GM12878 (cell line): ENCODE measurements around the gene TFCP2L1. TPM values are rescaled to one million over a fixed set of nuclear protein-coding genes. Genes with fewer than 3 reads are reported as not detected.

Source experiments
- ATAC-seq: fragments of 200-7000 bp; cut with Tn5 transposase; 3 replicates; pipeline ENCODE4 v1.9.1; 2020; ENCODE audit warnings: mild to moderate bottlenecking, moderate library complexity
- BruUV-seq: library from RNA; stranded (reverse); fragments of 400-500 nt; replicated peaks from 2 replicates; lab custom pipeline; 2021; lab: Mats Ljungman, UMichigan
- CTCF ChIA-PET: fragments of 300-600 bp; sonication (Branson Sonifier 250); formaldehyde crosslinking; extraction: SDS; loops from one replicate; lab custom pipeline; 2021; ENCODE audit warnings: inconsistent platforms; lab: Yijun Ruan, JAX
- POLR2A ChIA-PET: fragments of 350-600 bp; formaldehyde crosslinking; extraction: SDS; loops from one replicate; lab custom pipeline; 2021; ENCODE audit warnings: inconsistent platforms; lab: Charles Lee
- RAD21 ChIA-PET: fragments of 300-600 bp; sonication (Branson Sonifier 250); formaldehyde crosslinking; loops from one replicate; lab custom pipeline; 2023; ENCODE audit warnings: antibody characterized with exemption; ENCODE audit not compliant: unreplicated experiment; lab: Charles Lee
- SMC1A ChIA-PET: fragments of 300-600 bp; sonication (Branson Sonifier 250); formaldehyde crosslinking; loops from one replicate; lab custom pipeline; 2023; ENCODE audit not compliant: unreplicated experiment, uncharacterized antibody; lab: Charles Lee
- DNase-seq: peaks from one replicate; pipeline ENCODE4 v3.0.0-alpha.2; 2011; ENCODE audit warnings: low read depth, low spot score
- FAIRE-seq: peaks from 3 replicates; lab custom pipeline; 2011; peaks lifted over from hg19 to GRCh38; lab: Jason Lieb, UNC
- H2AFZ ChIP-seq: 2 replicates; pipeline ENCODE4 v1.6.0; 2011; ENCODE audit warnings: low read depth, low read length, control low read depth; ENCODE audit not compliant: control insufficient read depth
- H3K27ac ChIP-seq: 2 replicates; pipeline ENCODE4 v1.5.1; 2011; ENCODE audit warnings: control low read depth; ENCODE audit not compliant: control insufficient read depth, insufficient read depth
- H3K27me3 ChIP-seq, 2 experiments: replicated peaks in 1 of 2; 2 replicates each; pipeline versions ENCODE4 v1.6.0 to v1.6.1; 2011; ENCODE audit warnings: low read length in 1 of 2; ENCODE audit not compliant: control insufficient read depth in 2 of 2, insufficient read depth in 2 of 2
- H3K36me3 ChIP-seq, 2 experiments: 2 replicates each; pipeline ENCODE4 v1.5.1; 2011; ENCODE audit warnings: low read length in 1 of 2; ENCODE audit not compliant: control insufficient read depth in 2 of 2, insufficient read depth in 2 of 2
- H3K4me1 ChIP-seq: 2 replicates; pipeline ENCODE4 v1.6.1; 2011; ENCODE audit warnings: mild to moderate bottlenecking, low read length, moderate library complexity, mixed read lengths; ENCODE audit not compliant: control insufficient read depth, insufficient read depth
- H3K4me2 ChIP-seq: 2 replicates; pipeline ENCODE4 v1.6.0; 2011; ENCODE audit warnings: control low read depth; ENCODE audit not compliant: control insufficient read depth, insufficient read depth
- H3K4me3 ChIP-seq: fragments of 200-600 bp; sonication (generic); 2 replicates; pipeline ENCODE4 v1.5.1; 2016
- H3K79me2 ChIP-seq: 2 replicates; pipeline ENCODE4 v1.6.0; 2011; ENCODE audit warnings: low read length; ENCODE audit not compliant: control insufficient read depth, insufficient read depth
- H3K9ac ChIP-seq: 2 replicates; pipeline ENCODE4 v1.8.0; 2011; ENCODE audit warnings: low read length, control low read depth, mixed read lengths; ENCODE audit not compliant: control insufficient read depth, insufficient read depth
- H3K9me3 ChIP-seq: replicated peaks from 3 replicates; pipeline ENCODE4 v1.5.1; 2011; ENCODE audit warnings: mild to moderate bottlenecking, low read length; ENCODE audit not compliant: control insufficient read depth, insufficient read depth
- H4K20me1 ChIP-seq: 2 replicates; pipeline ENCODE4 v1.6.0; 2011; ENCODE audit not compliant: control insufficient read depth, insufficient read depth
- ATF2 ChIP-seq: IDR thresholded peaks from 2 replicates; pipeline ENCODE4 v1.6.1; 2012; ENCODE audit warnings: low read length, inconsistent platforms
- CEBPB ChIP-seq, 2 experiments: fragments of 150-350 bp in 1 of 2; IDR thresholded peaks; 2 replicates each; pipeline ENCODE4 v1.6.1; 2012 to 2014; ENCODE audit warnings: low read depth in 2 of 2, low read length in 2 of 2, borderline replicate concordance in 1 of 2, inconsistent platforms in 1 of 2
- CREM ChIP-seq: IDR thresholded peaks from 2 replicates; pipeline ENCODE4 v1.6.1; 2014; ENCODE audit warnings: antibody characterized with exemption, low read depth
- ETV6 ChIP-seq, 2 experiments: fragments of 450-650 bp in 1 of 2; IDR thresholded peaks in 1 of 2; conservative IDR thresholded peaks in 1 of 2; 2 replicates each; pipeline ENCODE4 v1.6.1; 2014; ENCODE audit warnings: antibody characterized with exemption in 1 of 2, borderline replicate concordance in 1 of 2, low read depth in 1 of 2, mild to moderate bottlenecking in 1 of 2, moderate library complexity in 1 of 2
- MAX ChIP-seq: IDR thresholded peaks from 2 replicates; pipeline ENCODE4 v1.6.1; 2012; ENCODE audit warnings: low read depth, low read length, improper control_type of control experiment
- MEF2B ChIP-seq: fragments of 450-650 bp; IDR thresholded peaks from 2 replicates; pipeline ENCODE4 v1.6.1; 2018; ENCODE audit warnings: mild to moderate bottlenecking, moderate library complexity; ENCODE audit not compliant: partially characterized antibody, poor library complexity, severe bottlenecking
- MXI1 ChIP-seq: fragments of 150-350 bp; IDR thresholded peaks from 2 replicates; pipeline ENCODE4 v1.6.1; 2011; ENCODE audit warnings: low read depth, mild to moderate bottlenecking, inconsistent platforms, low read length, improper control_type of control experiment
- POLR2AphosphoS2 ChIP-seq: IDR thresholded peaks from 2 replicates; pipeline ENCODE4 v1.6.1; 2011; ENCODE audit warnings: low read depth, mild to moderate bottlenecking, low read length, improper control_type of control experiment, moderate library complexity
- SMC3 ChIP-seq: IDR thresholded peaks from 2 replicates; pipeline ENCODE4 v1.6.1; 2011; ENCODE audit warnings: low read length, improper control_type of control experiment, borderline replicate concordance
- SPI1 ChIP-seq: IDR thresholded peaks from 2 replicates; pipeline ENCODE4 v1.6.1; 2011; ENCODE audit warnings: low read depth, mild to moderate bottlenecking, low read length, moderate library complexity, borderline replicate concordance; ENCODE audit not compliant: insufficient read depth
- TARDBP ChIP-seq: IDR thresholded peaks from 2 replicates; pipeline ENCODE4 v1.6.1; 2016; ENCODE audit warnings: borderline replicate concordance
- YY1 ChIP-seq: IDR thresholded peaks from 2 replicates; pipeline ENCODE4 v1.6.1; 2011; ENCODE audit warnings: low read depth, mild to moderate bottlenecking, low read length
- ZBTB40 ChIP-seq: fragments of 450-650 bp; IDR thresholded peaks from 2 replicates; pipeline ENCODE4 v1.6.1; 2016; ENCODE audit warnings: mild to moderate bottlenecking, moderate library complexity, borderline replicate concordance
- WGBS: methylation state at CpG from one replicate; pipeline ENCODE4 v1.1.6; 2016; ENCODE audit warnings: low lambda C conversion rate; ENCODE audit not compliant: insufficient replicate concordance, insufficient coverage; ENCODE audit errors: missing lambda C conversion rate; 5-methylcytosine and 5-hydroxymethylcytosine counted together
- in situ Hi-C: fragments of 300-500 bp; cut with MboI; formaldehyde crosslinking; loops from 9 replicates; pipeline ENCODE4 v1.14.3; 2018; ENCODE audit warnings: mixed read lengths
- intact Hi-C: fragments of 100-400 bp; cut with micrococcal nuclease; formaldehyde crosslinking; loops from one replicate; pipeline ENCODE4 v1.14.2; 2022; ENCODE audit not compliant: unreplicated experiment
- polyA plus RNA-seq, 11 experiments: library from polyadenylated mRNA; depleted of rRNA in 4 of 11; unstranded in 6 of 11; stranded (reverse) in 5 of 11; fragments of >200 nt; fragmentation: Nextera tagmentation in 4 of 11; fragmentation: Illumina TruSeq in 1 of 11; extraction: Ambion mirVana in 4 of 11; extraction: Trizol in 1 of 11; gene quantifications; 1 replicate in 1 of 11; 2 replicates in 10 of 11; pipeline versions ENCODE4 v1.2.1 to v1.2.3, GENCODE V29; 2011 to 2016; ENCODE audit warnings: inconsistent platforms in 2 of 11, missing spikeins in 2 of 11, low read depth in 1 of 11
- total RNA-seq, 4 experiments: library from RNA; depleted of rRNA in 3 of 4; stranded (reverse); fragments of >200 nt in 3 of 4; fragmentation: Illumina TruSeq in 1 of 4; extraction: Trizol in 1 of 4; gene quantifications; 2 replicates each; pipeline versions ENCODE4 v1.2.1 to v1.2.3, GENCODE V29; 2013 to 2021

TFCP2L1 gene
- total and polyA plus RNA-seq, 10 of the 15 experiments (the other 5 are each of a cell fraction or from before 2014, with no cell fraction given), result 0.02 to 0.21 (median 0.09) TPM; not detected in 1

GRCh38 chr2:121196132-121196848 lies 88.7 kb downstream of the TFCP2L1 start:
- intact Hi-C loops, result no loop called here
- POLR2A ChIA-PET, result no interaction called here
- H3K4me1 ChIP-seq, result no peaks in the 10 kb centered on the region
- FAIRE-seq (no peak), DNase-seq (no peak), ATAC-seq (no peak)
- H2AFZ ChIP-seq, result no peak overlapping the region
- CTCF ChIA-PET, result interaction anchor here (0.6 kb wide), 1 partner anchor 12 kb away, joined by 3 read pairs; no protein-coding TSS in a partner anchor
- no peaks in the 10 kb centered on the region for H3K9me3 ChIP-seq
- H3K36me3 ChIP-seq, result no peaks in the 10 kb centered on the region
- no peaks in the 10 kb centered on the region for H4K20me1 ChIP-seq
- 33% methylated on average over 19 of the region's 19 CpGs for WGBS
- no peak overlapping the region for H3K9ac ChIP-seq
- H3K4me2 ChIP-seq, result no peak overlapping the region
- no peak overlapping the region for H3K27ac ChIP-seq
- RAD21 ChIA-PET, result no interaction called here
- H3K79me2 ChIP-seq, result no peaks in the 10 kb centered on the region
- in situ Hi-C loops, result no loop called here
- H3K4me3 ChIP-seq, result no peak overlapping the region
- TF ChIP-seq SMC3 (no peak), ATF2 (no peak), MXI1 (no peak), MEF2B (no peak), SPI1 (no peak), ZBTB40 (no peak), CEBPB (IDR thresholded peaks at IDR 0.05; ENCODE audit: borderline replicate concordance in 1 of 2, low read depth in 2 of 2, low read length in 2 of 2) (no peak), CREM (no peak), TARDBP (no peak), ETV6 (conservative IDR thresholded peaks at IDR 0.05 in 1 of 2, IDR thresholded peaks at IDR 0.05 in 1 of 2; ENCODE audit: borderline replicate concordance in 1 of 2, low read depth in 1 of 2) (no peak), YY1 (no peak), POLR2AphosphoS2 (no peak), MAX (no peak)
- BruUV-seq, result no TSS peak
- SMC1A ChIA-PET, result no interaction called here
- H3K27me3 ChIP-seq, result peaks cover 0 to 1% of the 10 kb centered on the region in 2 experiments; a peak in 2 of 4 replicates
